Adrenal gland (tissue), 5 donors: Measurements from ENCODE around the gene DPP10.

ENCODE experiments used
- POLR2A ChIP-seq, 2 donors: fragments of 450-650 bp; IDR thresholded peaks; one replicate each; pipeline ENCODE4 v1.6.1; 2017; ENCODE audit warnings: antibody characterized with exemption in 2 of 2, mild to moderate bottlenecking in 2 of 2, moderate library complexity in 1 of 2
- TF ChIP-seq, protein P1 (sequence below), 6 experiments: fragments of 450-650 bp in 4 of 6; fragments of 200-600 bp in 2 of 6; sonication (generic) in 1 of 6; IDR thresholded peaks; 1 replicate in 5 of 6; 2 replicates in 1 of 6; pipeline versions ENCODE4 v1.5.1 to v1.8.0; 2016 to 2021; ENCODE audit warnings: antibody characterized with exemption in 6 of 6, mild to moderate bottlenecking in 2 of 6, moderate library complexity in 1 of 6
- donor health status: DM: no; HTN: no; CAD: no.

DNA sequence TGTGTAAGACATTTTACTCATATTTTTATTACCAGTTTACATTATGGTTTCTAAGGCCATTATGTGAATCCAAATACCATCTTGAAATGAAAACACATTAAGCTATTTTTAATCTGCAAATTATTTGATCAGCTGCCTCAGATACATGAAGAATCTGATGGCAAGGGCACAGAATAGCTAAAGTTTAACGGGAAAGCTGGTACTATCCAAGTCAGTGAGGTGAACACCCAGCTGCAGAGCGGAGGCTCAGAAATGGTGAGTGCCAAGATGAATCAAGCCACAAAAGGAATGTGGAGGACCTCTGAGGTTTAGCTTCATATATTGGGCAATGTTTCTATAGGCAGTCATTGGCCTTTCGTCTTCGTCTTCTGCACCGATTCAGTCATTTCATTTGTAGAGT lies 75.1 kb downstream of the DPP10 start:
- TF ChIP-seq, protein P1, sequence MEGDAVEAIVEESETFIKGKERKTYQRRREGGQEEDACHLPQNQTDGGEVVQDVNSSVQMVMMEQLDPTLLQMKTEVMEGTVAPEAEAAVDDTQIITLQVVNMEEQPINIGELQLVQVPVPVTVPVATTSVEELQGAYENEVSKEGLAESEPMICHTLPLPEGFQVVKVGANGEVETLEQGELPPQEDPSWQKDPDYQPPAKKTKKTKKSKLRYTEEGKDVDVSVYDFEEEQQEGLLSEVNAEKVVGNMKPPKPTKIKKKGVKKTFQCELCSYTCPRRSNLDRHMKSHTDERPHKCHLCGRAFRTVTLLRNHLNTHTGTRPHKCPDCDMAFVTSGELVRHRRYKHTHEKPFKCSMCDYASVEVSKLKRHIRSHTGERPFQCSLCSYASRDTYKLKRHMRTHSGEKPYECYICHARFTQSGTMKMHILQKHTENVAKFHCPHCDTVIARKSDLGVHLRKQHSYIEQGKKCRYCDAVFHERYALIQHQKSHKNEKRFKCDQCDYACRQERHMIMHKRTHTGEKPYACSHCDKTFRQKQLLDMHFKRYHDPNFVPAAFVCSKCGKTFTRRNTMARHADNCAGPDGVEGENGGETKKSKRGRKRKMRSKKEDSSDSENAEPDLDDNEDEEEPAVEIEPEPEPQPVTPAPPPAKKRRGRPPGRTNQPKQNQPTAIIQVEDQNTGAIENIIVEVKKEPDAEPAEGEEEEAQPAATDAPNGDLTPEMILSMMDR (IDR thresholded peaks at IDR 0.05): no peak
- no peak for TF ChIP-seq POLR2A (IDR thresholded peaks at IDR 0.05)
